ENCODE measurements around the gene CATSPERZ.

Gene CATSPERZ

DNA sequence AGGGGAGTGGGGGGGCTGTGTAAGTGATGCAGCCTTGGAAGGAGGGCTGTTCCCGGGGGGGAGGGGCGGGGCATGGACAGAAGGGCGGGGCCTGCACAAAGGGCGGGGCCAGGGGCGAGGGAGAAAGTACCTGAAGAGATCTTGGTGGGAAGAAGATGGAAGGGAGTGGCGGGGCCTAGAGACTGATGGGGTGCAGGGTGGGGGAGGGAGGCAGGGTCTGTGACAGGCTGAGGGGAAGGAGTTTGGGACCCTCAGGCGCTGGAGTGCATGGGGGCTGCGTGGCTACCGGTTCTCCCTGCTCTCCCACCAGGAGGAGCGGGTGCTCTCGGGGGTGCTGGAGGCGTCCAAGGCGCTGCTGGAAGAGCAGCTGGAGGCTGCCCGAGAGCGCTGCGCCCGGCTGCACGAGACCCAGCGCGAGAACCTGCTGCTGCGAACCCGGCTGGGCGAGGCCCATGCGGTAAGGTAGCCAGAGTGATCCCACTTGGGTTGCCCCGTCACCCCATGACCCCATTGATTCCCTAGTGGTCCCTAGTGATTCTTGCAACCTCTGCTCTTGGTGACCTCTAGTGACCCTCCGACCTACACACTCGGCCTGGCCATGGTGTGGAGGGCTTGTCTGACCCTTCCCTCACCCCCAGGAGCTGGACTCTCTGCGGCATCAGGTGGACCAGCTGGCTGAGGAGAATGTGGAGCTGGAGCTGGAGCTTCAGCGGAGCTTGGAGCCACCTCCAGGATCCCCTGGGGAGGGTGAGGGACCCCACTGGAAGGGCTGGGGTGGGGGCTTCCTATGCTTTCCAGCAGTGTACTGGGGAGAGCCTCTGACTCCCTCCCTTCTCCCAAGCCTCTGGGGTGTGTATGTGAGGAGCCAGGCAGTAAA, 42.9 kb downstream of the CATSPERZ start:
- no peak for DNase-seq (ENCODE audit: low spot score)

DNA sequence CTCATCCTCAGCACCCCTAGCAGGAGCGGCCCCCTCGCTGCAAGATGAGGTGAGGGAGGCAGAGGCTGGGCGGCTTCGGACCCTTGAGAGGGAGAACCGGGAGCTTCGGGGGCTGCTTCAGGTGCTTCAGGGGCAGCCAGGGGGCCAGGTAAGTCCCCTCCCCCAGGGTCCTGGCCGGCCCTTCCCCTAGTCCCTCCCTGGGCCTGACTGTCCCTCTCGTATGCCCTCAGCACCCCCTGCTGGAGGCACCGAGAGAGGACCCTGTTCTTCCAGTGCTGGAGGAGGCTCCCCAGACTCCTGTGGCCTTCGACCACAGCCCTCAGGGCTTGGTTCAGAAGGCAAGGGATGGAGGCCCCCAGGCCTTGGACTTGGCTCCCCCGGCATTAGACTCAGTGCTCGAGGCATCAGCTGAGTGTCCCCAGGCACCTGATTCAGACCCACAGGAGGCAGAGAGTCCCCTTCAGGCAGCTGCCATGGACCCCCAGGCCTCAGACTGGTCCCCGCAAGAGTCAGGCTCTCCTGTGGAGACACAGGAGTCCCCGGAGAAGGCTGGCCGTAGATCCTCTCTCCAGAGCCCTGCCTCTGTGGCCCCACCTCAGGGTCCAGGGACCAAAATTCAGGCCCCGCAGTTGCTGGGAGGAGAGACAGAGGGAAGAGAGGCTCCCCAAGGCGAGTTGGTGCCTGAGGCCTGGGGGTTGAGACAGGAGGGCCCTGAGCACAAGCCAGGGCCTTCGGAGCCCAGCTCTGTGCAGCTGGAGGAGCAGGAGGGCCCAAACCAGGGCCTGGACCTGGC, 43.8 kb downstream of the CATSPERZ start:
- peak; percentile 61 for DNase-seq (ENCODE audit: low spot score)

DNA sequence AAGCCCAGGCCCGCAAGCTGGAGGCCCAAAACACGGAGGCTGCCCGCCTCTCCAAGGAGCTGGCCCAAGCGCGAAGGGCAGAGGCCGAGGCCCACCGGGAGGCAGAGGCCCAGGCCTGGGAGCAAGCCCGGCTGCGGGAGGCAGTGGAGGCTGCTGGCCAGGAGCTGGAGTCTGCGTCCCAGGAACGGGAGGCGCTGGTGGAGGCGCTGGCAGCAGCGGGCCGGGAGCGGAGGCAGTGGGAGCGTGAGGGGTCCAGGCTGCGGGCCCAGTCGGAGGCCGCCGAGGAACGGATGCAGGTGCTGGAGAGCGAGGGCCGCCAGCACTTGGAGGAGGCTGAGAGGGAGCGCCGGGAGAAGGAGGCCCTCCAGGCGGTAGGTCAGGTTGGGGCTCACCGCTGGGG, 44.6 kb downstream of the CATSPERZ start:
- no peak for DNase-seq (ENCODE audit: low spot score)

DNA sequence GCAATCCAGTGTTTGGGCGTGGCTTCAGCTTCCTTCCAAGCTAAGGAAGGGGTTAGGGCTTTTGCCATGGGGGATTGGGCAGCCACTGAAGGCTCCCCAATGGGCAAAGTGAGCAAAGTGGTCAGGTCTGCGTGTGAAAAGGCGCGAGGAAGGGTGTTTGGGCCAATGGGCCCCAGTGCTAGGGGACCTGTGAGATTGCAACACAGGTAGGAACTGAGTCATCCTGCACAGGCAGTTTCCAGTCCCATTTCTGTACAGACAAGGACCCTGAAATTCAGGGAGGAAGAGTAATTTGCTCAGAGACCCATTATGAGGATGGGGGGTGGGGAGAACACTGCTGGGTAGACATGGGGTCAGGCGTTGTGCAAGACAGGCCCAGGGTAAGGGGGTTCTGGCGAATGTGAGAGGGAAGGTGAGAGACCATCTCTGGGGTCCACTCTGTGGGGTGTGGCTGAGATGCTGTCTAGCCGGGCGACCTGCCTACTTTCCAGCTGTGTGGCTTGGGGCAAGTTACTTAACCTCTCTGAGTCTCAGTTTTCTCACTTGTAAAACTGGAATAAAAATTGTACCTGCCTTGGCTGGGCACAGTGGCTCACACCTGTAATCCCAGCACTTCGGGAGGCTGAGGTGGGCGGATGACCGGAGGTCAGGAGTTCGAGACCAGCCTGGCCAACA, 47.2 kb downstream of the CATSPERZ start:
- no peak for DNase-seq (ENCODE audit: low spot score)

DNA sequence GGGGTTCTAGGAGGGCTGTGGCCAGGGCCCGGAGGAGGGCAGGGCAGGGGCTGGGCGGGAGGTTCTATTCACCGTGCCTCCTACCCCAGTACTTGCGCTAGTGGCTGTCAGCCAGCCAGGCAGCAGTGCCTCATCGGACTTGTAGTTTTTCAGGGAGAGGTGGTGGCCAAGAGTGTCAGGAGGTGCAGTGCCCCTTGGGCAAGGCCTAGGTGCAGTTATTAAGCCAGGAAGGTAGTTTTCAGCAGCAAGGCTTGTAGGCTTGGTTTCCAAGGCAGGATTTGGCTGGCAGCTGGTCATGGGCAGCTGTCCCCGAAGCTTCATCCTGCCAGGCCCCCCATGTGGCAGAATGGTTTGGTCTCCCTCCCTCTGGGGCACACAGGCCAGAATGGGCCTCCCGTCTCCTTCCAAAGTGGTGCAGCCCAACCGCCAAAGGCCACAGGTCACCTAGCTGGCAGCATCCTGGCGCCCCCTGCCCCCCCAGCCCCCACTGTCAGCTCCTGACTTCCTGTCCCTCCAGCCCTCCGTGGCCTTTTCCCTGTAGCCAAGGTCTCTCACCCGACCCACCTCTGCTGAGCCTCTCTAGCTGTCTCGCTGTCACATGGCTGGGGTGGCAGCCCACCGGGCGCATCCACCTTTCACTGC, 48.3 kb downstream of the CATSPERZ start:
- no peak for DNase-seq (ENCODE audit: low spot score)

DNA sequence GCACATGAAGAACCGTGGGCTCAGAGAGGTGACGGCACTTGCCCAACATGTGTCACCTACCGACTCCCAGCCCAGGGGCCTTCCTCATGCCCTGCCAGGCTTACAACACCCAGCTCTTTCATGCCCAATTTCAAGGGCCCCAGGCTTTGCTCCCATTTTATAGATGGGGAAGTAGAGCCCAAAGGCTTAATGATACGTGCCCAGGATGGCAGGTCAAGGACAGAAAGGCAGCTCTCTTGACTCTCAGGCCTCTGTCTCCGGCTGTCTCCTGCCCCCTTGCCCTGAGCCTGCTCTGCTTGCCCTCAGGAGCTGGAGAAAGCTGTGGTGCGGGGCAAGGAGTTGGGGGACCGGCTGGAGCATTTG, 48.8 kb downstream of the CATSPERZ start:
- DNase-seq (ENCODE audit: low spot score) = no peak

DNA sequence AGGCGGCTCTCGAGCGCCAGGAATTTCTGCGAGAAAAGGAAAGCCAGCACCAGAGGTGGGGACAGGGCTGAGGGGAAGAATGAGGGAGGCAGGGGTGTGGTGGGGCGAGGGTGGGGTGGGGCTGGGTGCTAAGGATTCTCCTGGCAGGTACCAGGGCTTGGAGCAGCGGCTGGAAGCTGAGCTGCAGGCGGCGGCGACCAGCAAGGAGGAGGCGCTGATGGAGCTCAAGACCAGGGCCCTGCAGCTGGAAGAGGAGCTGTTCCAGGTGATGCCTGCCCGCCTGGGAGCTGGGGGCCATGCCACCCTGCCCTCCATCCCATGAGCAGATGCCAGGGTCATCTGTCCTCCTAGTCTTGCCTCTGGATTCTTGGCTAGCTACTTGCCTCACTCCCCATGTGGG, 49.2 kb downstream of the CATSPERZ start:
- DNase-seq (ENCODE audit: low spot score) = no peak

DNA sequence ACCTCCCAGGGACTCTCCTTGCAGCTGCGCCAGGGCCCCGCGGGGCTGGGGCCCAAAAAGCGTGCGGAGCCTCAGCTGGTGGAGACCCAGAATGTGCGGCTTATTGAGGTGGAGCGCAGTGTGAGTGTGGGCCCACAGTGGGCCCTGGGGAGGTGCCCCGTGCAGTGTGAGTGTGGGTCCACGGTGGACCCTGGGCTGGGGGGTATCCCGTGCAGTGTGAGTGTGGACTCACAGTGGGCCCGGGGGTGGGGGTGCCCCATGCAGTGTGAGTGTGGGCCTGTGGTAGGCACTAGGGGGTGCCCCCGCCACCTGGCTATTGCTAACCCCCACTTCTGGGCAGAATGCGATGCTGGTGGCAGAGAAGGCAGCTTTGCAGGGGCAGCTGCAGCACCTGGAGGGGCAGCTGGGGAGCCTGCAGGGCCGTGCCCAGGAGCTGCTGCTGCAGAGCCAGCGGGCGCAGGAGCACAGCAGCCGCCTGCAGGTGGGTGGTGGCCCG, 51.0 kb downstream of the CATSPERZ start:
- DNase-seq (ENCODE audit: low spot score) = no peak

DNA sequence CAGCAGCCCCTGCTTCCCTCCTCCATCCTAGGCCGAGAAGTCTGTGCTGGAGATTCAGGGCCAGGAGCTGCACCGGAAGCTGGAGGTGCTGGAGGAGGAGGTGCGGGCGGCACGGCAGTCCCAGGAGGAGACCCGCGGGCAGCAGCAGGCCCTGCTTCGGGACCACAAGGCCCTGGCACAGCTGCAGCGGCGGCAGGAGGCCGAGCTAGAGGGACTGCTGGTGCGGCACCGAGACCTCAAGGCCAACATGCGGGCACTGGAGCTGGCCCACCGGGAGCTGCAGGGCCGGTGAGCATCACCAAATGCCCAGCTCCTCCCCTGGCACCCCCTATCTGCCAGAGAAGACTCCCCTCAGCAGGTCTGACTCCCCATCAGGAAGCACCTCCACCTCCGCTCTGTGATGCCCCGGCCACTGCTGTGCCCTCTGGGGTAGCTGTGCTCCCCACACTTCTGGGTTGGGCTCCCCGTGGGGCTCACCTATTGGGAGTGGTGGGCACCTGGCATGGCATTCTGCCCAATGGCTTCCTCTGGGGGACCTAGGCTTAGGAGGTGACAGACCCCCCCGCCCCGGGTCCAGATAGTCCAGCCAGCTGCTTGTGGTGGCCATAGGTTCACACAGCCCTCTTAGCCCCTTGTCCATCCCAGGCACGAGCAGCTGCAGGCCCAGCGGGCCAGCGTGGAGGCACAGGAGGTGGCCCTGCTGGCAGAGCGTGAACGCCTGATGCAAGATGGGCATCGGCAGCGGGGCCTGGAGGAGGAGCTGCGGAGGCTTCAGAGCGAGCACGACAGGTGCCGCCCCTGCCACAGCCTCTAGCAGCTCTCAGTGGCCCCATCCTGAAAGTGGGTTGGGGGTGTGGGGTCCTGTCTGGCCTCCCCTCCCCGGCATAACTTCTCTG, 52.2 kb downstream of the CATSPERZ start:
- DNase-seq (ENCODE audit: low spot score) = no peak

DNA sequence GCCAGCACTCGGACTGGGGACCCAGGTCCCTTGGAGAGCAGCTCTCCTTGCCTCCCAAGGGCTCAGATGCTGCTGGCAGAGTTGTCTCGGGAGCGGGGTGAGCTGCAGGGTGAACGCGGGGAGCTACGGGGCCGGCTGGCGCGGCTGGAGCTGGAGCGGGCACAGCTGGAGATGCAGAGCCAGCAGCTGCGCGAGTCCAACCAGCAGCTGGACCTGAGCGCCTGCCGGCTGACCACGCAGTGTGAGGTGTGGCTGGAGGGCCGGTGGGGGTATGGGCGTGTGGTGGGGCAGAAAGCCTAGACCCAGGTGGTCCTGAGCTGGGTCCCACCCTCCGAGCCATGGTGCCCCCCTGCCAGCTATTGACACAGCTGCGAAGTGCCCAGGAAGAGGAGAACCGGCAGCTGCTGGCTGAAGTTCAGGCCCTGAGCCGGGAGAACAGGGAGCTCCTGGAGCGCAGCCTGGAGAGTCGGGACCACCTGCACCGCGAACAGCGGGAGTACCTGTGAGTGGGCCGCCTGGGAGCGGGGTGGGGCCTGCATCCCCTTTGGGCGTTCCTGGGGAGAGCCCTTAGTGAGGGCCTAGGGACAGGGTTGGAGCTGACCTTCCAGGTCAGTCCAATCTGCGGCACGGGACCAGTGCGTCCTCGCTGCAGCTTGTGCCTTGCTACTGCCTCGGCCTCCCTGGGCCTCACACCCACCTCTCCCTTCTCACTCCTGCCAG, 53.0 kb downstream of the CATSPERZ start:
- DNase-seq (ENCODE audit: low spot score) = no peak

DNA sequence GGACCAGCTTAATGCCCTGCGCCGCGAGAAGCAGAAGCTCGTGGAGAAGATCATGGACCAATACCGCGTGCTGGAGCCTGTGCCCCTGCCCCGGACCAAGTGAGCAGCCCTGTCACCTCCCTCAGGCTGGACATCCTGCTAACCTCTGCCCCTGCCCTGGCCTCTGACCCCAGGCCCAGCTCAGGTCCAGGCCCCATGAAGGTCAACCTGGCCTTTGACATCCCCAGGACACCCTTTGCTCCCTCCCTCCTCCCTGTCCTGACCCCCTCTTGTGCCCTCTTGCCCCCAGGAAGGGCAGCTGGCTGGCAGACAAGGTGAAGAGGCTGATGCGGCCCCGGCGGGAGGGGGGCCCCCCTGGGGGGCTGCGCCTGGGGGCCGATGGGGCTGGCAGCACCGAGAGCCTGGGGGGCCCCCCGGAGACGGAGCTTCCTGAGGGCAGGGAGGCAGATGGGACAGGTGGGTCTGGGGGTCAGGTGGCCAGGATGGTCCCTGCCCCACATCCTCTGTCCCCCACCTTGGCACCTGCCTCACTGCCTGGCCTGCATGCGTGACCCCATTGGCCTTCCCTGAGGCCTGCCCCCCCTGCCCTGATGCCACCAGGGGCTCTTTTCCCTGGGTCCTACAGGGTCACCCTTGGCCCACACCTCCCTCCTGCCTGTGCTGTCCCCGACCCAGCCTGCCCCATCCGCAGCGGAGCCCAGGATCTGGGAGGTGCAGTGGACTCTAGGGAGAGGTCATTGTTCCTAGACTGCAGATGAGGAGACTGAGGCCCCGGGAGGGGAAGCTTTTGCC, 53.8 kb downstream of the CATSPERZ start:
- no peak for DNase-seq (ENCODE audit: low spot score)

Data from hematopoietic multipotent progenitor cell treated with erythropoietin and hydrocortisone succinate and interleukin-3 and kit ligand, for 15 days (in vitro differentiated cells).